ENCODE data around the gene PSKH1.
"Not testable (repeated sequence)": the region's sequence is repeated elsewhere in the genome, so short reads cannot be mapped to it uniquely, and the experiment has no call there.

PSKH1 gene

GRCh38 chr16:67885976-67886375 is 7.1 kb upstream of the PSKH1 start:
- DNase-seq: no peak

GRCh38 chr16:67886387-67886786 is 6.7 kb upstream of the PSKH1 start:
- no peak for DNase-seq

GRCh38 chr16:67888331-67888730 is 4.7 kb upstream of the PSKH1 start:
- DNase-seq: peak in 1 of 56 donors; percentile 12

- no peak for DNase-seq
These were observed 679 bp upstream of the PSKH1 start for GRCh38 chr16:67892375-67892774.

GRCh38 chr16:67893743-67894399 is 817 bp downstream of the PSKH1 start:
- no peak for DNase-seq

- peak in 4 of 56 donors; percentile 5 to 34 (median 26) for DNase-seq
These were observed 4.2 kb downstream of the PSKH1 start for GRCh38 chr16:67897231-67897630.

- DNase-seq: no peak
These were observed 8.7 kb downstream of the PSKH1 start for GRCh38 chr16:67901734-67902133.

- no peak for DNase-seq
These were observed 9.8 kb downstream of the PSKH1 start for GRCh38 chr16:67902831-67903230.

GRCh38 chr16:67907397-67908180 is 14.5 kb downstream of the PSKH1 start:
- no peak for DNase-seq

- no peak for DNase-seq
These were observed 16.1 kb downstream of the PSKH1 start for GRCh38 chr16:67909056-67909742.

GRCh38 chr16:67910158-67910557 is 17.1 kb downstream of the PSKH1 start:
- DNase-seq: peak in 51 of 56 donors; percentile 31 to 96 (median 79)

- DNase-seq: no peak
These were observed 21.9 kb downstream of the PSKH1 start for GRCh38 chr16:67914758-67915495.

- not testable (repeated sequence) for DNase-seq
These were observed 22.4 kb downstream of the PSKH1 start for GRCh38 chr16:67915496-67915769.

GRCh38 chr16:67915831-67916723 is 23.0 kb downstream of the PSKH1 start:
- DNase-seq: no peak

- peak in 48 of 56 donors; percentile 26 to 80 (median 56) for DNase-seq
These were observed 24.2 kb downstream of the PSKH1 start for GRCh38 chr16:67917140-67917851.

GRCh38 chr16:67917852-67918236 is 24.8 kb downstream of the PSKH1 start:
- DNase-seq: peak in 28 of 56 donors; percentile 24 to 90 (median 60)

- DNase-seq: no peak
These were observed 26.7 kb downstream of the PSKH1 start for GRCh38 chr16:67919622-67920221.

- peak in 3 of 56 donors; percentile 22 to 37 (median 34) for DNase-seq
These were observed 29.2 kb downstream of the PSKH1 start for GRCh38 chr16:67922221-67922620.

- DNase-seq: no peak
These were observed 29.7 kb downstream of the PSKH1 start for GRCh38 chr16:67922740-67923139.
